ENCODE data around the gene TGFBR2.

GRCh38 chr3:30664884-30665283 lies 58.5 kb downstream of the TGFBR2 start:
- TF ChIP-seq CTCF (conservative IDR thresholded peaks at IDR 0.05 in 1 of 2, IDR thresholded peaks at IDR 0.05 in 1 of 2; ENCODE audit: extremely low read depth in 1 of 2, insufficient read depth in 1 of 2, low read depth in 1 of 2, low read length in 2 of 2) = no peak
- no peak for TF ChIP-seq EZH2 (IDR thresholded peaks at IDR 0.05; ENCODE audit: borderline replicate concordance, low read length)
